Measurements from ENCODE around the gene CBY1.
A peak's percentile ranks its signal among the peaks of the same experiment; 100 is the strongest.

Gene CBY1

GRCh38 chr22:38652859-38653258 is 3.6 kb upstream of the CBY1 start:
- DNase-seq: no peak

DNA sequence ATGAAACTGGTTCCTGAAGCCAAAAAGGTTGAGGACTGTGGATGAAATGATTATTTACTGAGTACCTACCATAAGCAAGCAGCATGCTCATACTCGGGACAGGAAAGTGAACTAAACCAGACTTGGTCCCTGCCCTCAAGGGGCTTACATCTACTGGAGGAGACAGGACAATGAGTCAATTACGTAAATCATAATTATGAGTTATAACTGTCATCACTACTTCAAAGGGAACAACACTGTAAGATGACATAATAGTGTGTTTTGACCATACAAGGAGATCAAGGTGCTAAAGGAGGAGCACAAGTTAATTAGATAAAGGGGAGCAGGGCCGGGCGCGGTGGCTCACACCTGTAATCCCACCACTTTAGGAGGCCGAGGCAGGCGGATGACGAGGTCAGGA is 2.7 kb upstream of the CBY1 start:
- no peak for DNase-seq

DNA sequence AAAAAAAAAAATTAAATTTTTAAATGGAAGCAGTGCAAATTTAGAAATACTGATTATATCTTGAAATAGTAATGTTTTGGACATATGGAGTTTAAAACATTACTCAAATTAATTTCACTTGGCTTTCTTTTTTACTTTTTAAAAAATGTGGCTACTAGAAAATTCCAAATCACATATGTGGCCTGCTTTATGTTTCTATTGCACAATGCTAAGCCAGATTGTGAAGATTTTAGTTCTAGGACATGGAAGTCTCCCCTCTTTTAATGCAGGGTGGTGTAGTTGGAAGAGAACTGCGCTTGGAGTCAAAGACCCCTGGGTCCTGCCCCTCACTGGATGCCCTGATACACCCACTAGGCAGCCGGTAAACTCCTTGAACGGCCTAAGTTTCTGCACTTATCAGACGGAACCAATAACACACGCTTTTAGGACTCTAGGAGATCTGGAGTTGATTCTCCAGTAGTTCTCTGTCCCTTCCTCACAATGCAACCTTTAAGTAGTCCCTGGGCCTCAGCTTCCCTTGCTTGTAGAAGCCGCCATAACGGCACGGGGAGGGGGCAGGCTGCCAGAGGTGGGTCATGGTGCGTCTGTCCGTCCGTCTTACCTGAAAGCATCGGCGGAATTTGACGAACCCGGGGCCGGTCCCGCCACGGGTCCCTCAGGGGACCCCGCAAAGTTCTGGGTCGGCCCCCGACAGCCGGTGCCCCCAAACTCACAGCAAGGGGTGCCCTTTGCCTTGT is 751 bp upstream of the CBY1 start:
- peak; percentile 14 for DNase-seq

GRCh38 chr22:38657045-38657909 is 839 bp downstream of the CBY1 start:
- peak; percentile 5 for DNase-seq

DNA sequence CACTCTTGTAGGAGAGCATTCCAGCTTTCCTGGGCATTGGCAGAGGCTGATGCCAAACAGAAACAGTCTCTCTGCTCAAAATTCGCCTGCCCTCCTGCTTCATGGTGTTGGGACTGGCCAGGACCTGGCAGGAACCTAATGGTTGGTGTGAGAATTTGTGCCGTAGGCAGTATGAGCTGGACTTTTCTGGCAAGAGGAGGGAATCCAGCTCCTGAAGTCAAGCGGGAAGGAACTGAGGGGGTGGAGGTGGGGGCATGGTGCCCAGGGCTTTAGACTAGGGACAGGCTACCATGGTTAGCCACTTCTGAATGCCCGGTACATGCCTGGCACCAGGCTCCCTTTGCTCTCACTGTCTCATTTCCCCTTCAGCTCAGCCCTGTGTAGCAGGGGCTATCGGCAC is 18.4 kb downstream of the CBY1 start:
- no peak for DNase-seq

DNA sequence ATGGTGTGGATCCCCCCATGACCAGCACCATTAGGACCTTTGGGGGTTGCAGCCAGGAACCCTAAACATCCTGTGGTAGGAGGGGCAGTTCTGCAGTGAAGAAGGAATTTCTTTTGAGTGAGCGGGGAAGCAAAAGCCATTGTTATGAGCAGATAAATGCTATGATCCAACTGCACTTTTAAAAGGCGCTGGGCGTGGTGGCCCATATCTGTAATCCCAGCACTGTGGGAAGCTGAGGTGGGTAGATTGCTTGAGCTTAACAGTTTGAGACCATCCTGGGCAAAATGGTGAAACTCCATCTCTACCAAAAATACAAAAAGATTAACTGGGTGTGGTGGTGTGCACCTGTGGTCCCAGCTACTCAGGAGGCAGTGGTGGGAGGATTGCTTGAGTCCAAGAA is 19.4 kb downstream of the CBY1 start:
- DNase-seq: no peak

- DNase-seq: peak; percentile 82
Observed at GRCh38 chr22:38681582-38682335, 25.3 kb downstream of the CBY1 start, which contains the start of gene TOMM22. TOMM22 (plus strand) TSS chr22:38681957; CDS start chr22:38681979, 22 bp downstream.

DNA sequence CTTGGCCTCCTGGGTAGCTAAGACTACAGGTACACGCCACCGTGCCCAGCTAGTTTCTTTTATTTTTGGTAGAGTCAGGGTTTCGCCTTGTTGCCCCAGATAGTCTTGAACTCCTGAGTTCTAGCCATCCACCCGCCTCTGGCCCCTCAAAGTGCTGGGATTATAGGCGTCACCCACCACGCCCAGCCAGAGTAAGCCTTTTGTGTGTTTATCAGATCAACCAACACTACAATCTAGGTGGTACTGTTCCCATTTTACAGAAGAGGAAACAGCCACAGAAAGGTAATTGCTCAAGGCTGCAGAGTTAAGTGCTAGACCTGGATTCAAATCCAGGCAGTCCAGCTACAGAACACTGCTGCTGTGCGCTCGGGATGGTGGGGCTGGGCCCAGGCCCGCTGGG is 28.5 kb downstream of the CBY1 start:
- DNase-seq: no peak

- no peak for DNase-seq
Observed at GRCh38 chr22:38685761-38686160, 29.3 kb downstream of the CBY1 start.

- no peak for DNase-seq
Observed at GRCh38 chr22:38689651-38690050, 33.2 kb downstream of the CBY1 start.

DNA sequence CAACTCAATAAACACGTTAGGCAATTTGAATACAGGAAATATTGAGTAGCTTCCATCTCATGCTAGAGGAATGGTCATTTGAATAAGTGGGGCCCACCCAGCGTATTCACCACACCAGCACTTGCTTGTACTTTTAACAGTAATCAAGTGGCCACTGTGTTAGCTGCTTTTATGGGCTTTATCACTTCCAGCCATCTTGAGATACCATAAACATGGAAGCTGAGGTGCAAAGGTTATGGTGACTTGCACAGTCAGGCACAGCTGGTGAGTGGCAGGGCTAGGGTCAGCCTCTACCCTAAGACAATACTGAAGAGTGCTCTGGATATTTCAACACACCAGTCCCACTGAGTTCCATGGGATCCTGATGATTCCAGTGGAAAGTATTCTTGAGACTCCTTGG is 37.6 kb downstream of the CBY1 start:
- DNase-seq: no peak

GRCh38 chr22:38694940-38695339 is 38.5 kb downstream of the CBY1 start:
- no peak for DNase-seq

DNA sequence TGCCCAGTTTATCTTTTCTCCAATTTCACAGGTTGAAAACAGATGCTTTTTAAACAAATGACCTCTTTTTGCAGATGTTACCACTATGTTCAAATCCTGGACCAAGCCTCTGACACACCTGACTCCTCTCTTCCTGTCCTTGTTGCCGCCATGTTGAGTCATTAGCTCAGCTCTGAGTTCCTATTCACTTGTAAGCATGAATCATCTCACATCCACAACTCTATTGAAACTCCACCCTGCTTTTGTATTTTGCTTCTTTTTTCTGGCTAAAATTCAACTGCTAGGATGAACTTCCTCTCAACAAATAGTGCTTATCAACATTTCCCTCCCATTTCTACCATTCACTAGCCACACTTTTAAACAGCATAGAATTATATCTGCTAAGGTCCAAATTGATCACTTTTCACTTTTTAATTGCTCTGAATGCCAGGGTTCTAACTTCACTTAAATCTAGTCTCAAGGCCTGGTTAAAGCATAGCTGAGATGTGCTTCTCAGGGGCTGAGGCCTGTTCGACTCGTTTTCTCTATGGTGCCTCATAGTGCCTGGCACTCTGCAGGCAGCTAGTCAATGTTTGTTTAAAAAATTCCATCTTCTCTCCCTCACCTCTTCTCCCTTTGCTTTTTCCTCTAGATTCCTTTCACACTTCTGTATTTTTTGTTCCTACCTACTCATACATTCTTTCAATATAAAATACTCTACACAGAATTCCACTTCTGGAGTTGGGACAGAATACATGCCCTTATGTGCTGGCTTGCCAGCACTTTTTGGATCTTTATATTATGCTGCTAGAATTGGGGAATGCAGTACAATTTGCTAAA is 40.4 kb downstream of the CBY1 start:
- peak; percentile 74 for DNase-seq

- peak; percentile 10 for DNase-seq
Observed at GRCh38 chr22:38697425-38698089, 41.1 kb downstream of the CBY1 start.

DNA sequence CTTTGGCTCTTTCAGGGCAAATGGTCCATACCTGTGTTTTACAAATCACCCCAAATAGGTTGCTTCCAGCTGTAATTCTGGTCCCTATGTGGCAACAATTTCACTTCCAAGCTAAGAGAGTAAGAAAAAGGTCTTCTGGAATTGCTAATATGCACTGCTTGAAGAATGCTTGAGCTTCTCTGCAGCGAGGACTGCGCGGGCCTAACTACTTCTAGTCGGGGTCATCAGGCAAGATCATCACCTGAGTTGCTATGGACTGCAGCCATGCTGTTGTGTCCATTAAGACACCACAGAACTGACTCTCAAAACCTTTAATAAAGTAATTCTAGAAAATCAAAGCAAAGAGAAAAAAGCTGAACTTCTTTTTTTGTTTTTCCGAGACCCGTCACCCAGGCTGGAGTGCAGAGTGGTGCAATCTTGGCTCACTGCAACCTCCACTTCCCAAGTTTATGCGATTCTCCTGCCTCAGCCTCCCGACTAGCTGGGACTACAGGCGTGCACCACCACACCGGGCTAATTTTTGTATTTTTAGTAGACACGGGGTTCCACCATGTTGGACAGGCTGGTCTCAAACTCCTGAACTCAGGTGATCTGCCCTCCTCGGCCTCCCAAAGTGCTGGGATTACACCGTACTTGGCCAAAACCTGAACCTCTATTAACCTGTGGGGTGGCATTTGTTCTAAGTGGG is 42.1 kb downstream of the CBY1 start:
- no peak for DNase-seq

DNA sequence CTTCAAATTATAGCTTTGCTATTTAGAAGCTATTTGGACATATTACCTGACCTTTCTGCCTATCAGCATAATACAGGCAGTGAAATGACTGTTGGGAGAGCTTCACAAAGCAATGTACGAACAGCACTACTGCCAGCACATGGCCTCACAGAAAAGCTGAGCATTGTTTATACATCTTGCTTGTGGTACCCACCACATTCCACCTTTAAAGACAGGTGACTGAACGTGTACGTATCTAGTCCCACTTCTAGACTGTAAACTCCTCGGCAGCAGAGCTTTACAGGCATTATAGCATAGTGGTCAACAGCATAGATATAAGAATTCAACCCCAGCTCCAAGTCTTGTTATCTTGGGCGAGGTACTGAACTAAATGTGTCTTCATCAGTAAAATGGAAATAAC is 42.7 kb downstream of the CBY1 start:
- DNase-seq: no peak

DNA sequence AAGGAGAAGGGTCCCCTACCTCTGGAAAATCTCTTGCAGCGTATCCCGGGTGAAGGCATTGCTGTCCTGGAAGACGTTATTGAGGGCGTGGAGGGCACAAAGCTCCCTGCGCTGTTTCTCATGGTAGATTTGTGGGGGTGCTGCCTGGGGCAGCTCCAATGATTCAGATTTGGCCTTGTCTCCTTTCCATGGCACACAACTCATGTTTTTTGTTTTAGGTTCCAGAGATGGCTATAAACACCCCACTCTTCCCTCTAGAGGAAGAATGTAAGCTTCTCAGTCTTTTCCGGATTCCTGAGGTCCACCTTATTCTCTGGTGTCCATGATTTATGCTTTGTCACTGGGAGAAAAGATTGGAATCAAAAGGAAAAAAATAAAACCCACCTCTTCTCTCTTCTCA is 43.3 kb downstream of the CBY1 start:
- peak; percentile 57 for DNase-seq

DNA sequence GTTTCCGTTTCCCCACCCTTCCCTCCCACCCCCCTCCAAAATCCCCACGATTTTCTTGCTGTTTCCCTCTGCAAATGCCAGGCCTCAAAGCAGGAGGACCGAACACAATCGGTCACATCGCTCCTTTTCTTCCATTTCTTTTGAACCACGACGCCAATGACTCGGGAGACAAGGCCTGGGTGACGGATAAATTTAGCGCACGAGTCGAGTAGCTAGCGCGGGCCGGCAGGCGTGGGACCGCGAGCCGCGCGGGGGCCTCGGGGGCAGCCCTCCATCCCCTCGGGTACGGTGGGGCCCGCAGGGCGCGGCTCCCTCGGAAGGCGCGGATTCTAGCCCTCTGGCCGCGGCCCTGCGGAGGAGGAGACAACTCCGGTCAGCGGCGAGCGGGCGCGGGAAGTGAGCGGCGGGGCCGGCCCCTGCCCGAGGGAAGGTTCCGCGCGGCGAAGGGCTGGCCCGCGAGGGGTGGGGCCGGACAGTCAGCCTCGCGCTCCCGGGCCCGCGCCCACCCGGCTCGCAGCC is 43.9 kb downstream of the CBY1 start:
- no peak for DNase-seq

DNA sequence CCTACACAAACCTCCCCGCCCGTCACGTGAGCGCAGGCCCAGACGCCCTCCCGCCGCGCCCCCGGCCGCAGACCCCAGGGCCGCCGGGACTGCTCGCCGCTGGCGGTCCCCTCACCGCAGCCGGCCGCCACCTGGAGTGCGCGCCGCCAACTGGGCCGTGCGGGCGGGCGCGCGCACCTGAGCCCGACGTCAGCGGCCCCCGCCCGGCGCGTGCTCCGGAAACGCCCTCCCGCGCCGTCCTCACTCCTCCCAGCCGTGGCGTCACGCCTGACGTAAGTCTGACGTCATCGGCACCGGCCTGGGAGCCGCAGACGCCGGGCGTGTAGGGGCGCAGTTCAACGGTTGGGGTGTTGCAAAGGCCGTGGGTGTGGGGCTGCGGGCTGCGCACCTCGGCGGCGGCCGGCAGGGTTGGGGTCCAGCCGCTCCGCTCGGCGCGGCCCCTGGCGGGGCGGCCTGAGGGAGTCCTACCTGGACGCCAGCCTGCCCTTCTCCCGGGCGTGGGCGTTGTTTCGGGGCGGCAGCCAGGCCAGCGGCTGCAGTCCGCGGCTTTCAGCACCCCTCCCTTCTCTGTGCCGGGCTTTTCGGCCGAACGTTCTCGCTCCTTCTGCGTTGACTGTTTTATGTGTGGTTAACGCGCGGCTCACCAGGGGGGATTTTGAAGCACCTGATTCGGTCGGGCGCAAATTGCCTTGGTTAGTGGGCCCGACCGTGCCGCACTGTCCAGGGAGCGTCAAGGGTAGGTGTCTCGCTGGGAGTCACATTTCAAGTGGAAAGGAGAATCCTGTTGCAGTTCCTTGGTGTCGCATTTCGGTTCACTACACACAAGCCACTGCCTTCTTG is 44.6 kb downstream of the CBY1 start, which contains the start of gene JOSD1:
Gene JOSD1 (minus strand): TSS at position 155 of the 840 bp plus-strand sequence. CDS start 956 bp downstream, outside the sequence.
- DNase-seq: peak; percentile 90

DNA sequence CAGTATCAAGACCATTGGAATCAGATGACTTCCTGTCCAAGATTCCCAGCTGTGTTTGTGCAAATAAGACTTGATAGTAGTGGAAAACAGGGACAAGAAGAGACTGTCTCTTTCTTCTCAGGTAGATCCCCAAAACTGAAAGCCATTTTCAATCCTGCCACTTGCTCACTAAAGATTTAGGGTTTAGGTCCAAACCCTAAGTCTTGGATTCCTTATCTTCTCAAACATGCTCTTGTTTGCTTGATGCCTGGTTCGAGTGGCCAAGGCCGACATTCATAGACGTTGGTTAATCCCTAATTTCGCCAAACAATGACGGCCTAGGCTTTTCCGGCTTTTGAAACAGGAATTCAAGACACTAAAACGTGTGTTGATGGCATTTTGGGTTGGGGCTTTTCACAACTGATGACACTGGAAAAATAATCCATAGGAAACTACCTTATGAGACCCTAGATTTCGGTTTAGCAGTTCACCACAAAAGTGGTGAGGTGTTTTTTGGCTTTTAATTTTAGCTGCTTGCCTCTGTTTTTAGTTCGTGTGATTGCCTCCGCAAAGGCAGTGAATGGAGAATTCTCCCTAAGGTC is 48.3 kb downstream of the CBY1 start:
- DNase-seq: no peak

Data from fibroblast of upper back skin (primary cell).